ENCODE data around the gene TFPI.

The TFPI gene

DNA sequence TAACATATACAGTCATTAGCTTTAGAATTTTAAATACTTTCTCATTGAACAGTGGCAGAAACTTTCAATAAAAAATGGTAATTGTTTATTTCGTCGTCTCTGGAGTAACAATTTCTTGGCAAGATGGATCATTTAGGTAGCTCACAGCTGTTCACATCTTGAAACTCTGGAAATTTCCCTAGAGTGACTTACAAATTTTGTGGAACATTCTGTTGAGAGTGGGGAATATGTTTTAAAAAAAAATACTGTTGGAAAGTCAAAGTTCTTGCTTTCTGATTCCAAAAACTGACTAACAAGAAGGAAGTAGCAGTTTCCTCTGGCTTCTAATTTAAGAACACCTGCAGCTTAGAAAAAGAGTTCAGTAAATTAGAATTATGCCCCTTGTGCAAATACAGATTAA is 95.0 kb downstream of the TFPI start:
- DNase-seq (ENCODE audit: insufficient read length, low spot score), result no peak
- no peak for TF ChIP-seq POLR2A (IDR thresholded peaks at IDR 0.05; ENCODE audit: low read depth, low read length)
- FAIRE-seq, result no peak

DNA sequence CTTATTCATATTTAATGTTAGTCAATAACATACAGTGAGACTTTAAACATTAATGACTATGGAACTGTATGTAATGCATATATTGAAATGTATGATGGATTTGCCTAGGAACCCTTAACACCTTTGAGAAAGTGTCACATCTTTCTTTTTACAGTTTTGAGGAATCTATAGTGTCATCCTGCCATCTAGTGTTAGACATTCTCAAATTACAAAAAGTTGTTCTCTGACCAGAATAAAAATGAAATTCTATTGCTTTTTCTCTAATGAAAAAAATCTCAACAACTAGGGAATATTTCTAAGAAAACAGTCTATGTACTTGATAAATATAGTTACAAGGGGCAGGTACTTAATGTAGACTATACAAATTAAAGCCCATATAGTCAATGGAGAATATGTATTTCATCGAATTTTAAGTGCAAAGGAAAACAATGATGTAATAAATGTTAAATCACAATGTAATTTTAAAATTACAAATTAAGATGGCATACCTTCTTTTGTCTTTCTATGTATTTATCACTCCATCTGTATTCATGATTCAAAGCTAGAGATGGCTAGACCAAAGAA is 101.1 kb downstream of the TFPI start:
- no peak for TF ChIP-seq POLR2A (IDR thresholded peaks at IDR 0.05; ENCODE audit: low read depth, low read length)
- FAIRE-seq, result peak; percentile 94

DNA sequence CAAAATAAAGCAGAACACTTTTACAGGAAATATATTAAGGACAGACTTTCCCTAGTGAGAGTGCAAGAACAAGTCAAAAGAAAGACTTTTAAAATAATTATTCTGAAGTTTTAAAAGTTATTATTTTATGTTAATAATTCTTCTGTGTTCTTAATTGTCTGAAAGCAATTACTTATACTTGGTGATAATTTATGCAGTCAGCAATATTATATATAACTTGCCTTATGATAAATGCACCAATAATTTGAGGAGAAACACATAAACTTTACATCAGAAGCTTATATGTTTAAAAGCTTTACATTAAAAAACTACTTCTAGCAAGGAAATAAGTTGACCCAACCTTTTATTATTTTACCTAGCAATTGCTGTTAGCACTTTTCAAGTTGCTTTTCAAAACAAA is 102.7 kb downstream of the TFPI start:
- FAIRE-seq (no peak), DNase-seq (ENCODE audit: insufficient read length, low spot score) (no peak)
- no peak for TF ChIP-seq POLR2A (IDR thresholded peaks at IDR 0.05; ENCODE audit: low read depth, low read length)

More for the DNA sequence above, 101.1 kb downstream of the TFPI start:
- no peak for DNase-seq (ENCODE audit: insufficient read length, low spot score)

DNA sequence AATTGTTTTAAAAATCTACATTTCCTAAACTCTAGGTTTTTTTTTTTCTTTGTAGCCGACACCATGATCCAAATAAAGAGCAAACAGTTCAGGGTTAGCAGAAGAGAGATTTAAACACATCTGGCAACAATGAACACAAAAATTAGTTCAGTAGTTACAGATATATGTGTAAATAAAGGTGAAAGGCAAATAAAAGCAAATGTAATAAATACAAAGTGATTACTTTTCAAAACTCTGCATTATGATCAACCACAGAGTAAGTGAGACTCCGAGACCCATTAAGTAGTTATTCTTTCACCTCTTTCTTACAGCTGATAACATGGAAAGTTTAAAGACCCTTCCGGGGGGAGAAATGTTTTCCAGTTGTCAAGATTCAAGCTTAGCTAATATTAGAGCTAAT is 106.9 kb downstream of the TFPI start:
- TF ChIP-seq POLR2A (IDR thresholded peaks at IDR 0.05; ENCODE audit: low read depth, low read length), result no peak
- DNase-seq (ENCODE audit: insufficient read length, low spot score) (no peak), FAIRE-seq (no peak)

DNA sequence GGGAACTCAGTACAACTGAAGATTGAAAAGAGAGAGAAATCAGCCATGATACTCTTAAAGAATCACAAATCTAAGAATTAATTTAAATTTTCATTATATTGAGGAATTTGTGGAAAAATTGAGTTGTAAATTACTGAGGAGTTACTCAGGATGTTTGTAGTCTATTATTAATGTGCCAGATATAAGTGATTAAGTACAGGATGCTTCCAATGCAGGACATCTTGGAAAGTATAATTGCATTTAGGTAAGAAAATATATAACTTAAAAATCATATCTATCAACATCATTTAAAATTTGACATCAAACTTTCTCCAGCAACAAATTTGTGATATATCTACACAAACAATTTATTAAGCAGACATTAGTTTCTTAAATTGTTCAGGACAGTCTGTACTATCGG is 107.5 kb downstream of the TFPI start:
- DNase-seq (ENCODE audit: insufficient read length, low spot score), result no peak
- TF ChIP-seq POLR2A (IDR thresholded peaks at IDR 0.05; ENCODE audit: low read depth, low read length), result no peak
- no peak for FAIRE-seq

DNA sequence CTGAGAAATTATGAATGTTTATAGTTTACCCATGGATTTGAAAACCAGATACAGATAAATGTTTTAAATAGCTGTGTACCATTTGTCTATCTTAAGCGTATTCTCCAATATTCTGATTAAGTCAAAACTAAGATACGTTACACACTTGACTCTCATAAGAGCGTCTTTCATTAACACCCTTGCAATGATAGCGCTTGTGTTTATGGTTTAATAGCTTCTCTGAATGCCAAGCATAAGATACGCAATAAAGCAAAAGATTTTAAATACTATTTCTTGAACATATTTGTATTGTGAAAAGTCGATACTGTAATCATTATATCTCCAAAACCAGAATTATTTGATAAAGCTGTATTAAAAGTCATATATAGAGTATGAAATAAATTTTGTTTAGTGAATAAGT is 109.2 kb downstream of the TFPI start:
- FAIRE-seq (no peak), DNase-seq (ENCODE audit: insufficient read length, low spot score) (no peak)
- no peak for TF ChIP-seq POLR2A (IDR thresholded peaks at IDR 0.05; ENCODE audit: low read depth, low read length)

DNA sequence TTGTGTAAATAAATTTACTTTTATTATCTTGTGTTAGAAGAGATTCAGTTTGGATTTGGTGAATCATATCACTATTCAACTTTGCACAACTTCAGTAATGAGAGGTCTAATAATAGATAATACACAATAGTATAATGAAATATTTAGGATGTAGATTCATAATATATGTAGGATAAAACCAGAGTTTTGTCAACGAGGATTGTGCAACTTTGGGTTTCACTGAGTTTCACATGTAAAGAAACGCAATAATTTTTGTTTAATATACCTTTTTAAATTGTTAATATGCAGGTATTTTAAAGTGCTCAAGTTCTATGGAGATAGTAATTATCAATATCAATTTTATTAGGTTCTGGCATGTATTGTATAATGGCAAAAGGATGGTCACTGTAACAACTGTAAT is 111.5 kb downstream of the TFPI start:
- no peak for FAIRE-seq
- no peak for TF ChIP-seq POLR2A (IDR thresholded peaks at IDR 0.05; ENCODE audit: low read depth, low read length)
- no peak for DNase-seq (ENCODE audit: insufficient read length, low spot score)

DNA sequence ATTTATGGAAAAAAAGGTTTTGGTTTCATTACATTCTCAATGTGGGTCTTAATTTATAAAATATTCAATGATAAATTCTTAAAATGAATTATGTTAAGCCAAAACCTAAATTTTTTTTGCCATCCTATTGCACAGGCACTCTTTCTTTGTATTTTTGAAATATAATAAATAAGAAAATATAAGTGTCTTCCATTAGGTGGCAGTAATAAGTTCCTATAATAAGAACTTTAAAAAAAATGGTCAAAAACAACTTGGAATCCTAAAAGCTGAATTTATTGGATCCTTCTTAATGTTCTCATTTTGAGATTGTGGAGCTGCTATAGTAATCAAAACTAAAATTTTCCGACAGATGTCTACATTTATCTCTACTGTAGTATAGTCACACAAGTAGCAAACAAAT is 111.9 kb downstream of the TFPI start:
- DNase-seq (ENCODE audit: insufficient read length, low spot score) (no peak), FAIRE-seq (no peak)
- TF ChIP-seq POLR2A (IDR thresholded peaks at IDR 0.05; ENCODE audit: low read depth, low read length), result no peak

DNA sequence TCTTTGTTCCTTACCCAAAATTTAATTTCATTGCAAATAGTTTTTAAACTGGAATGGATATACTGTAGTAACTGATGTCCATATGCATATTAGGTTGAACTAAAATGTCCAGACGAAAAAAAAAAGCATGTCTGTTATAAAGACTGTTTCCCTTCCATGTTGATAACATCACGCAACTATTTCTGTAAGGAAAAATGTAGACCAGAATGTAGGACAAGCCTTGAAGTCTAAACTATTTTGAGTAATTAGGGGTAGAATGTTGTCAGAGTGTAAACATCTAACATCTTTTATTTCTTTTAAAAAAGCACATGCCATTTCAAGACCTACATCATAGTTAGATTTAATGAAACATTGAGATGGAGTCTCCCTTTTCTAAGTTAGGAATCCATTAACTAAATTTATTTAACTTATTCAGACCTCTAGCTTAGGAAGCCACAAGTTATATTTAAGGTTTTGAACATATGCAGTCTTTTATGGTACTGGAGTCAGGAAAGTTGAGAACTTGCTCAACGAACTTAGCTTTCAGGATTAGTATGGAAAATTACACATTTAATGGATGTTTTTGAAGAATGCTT is 114.0 kb downstream of the TFPI start:
- no peak for FAIRE-seq
- no peak for TF ChIP-seq POLR2A (IDR thresholded peaks at IDR 0.05; ENCODE audit: low read depth, low read length)
- DNase-seq (ENCODE audit: insufficient read length, low spot score), result no peak

DNA sequence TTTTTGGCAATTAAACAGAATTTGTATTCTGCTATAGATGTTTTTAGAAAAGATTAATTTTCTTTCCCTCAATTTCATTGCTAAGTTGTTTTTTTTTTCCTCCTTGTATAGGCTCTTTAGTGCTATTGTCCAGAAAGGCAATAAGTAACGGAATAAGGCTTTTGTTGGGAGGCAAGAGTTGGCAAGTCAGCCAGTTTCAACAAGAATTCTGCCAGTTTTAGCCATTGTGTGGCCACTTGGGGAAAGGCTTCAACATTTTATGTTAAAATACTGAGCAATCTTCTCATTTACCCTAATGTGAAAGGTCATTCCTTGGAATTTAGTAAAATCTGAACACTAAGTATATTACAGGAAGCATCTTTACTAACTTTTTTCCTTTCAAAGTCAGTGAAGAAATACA is 115.8 kb downstream of the TFPI start:
- no peak for DNase-seq (ENCODE audit: insufficient read length, low spot score)
- FAIRE-seq, result no peak
- TF ChIP-seq POLR2A (IDR thresholded peaks at IDR 0.05; ENCODE audit: low read depth, low read length), result no peak

DNA sequence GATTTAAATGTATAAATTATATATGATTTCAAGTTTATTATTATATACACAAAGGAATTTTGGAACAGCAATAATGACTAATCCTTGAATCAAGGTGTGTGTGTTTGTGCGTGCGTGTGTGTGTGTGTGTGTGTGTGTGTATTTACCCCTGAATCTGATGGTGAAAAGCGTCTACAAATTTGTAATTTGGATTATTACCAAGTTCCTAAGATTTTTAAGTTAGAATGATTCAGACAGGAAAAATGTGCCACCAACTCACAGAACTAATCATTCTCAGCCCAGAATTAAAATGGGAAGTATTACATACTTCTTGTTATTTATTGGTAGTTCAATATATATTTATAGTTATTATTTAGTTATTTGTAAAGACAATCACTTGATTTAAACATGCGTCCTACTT is 118.5 kb downstream of the TFPI start:
- DNase-seq (ENCODE audit: insufficient read length, low spot score) (no peak), FAIRE-seq (no peak)

DNA sequence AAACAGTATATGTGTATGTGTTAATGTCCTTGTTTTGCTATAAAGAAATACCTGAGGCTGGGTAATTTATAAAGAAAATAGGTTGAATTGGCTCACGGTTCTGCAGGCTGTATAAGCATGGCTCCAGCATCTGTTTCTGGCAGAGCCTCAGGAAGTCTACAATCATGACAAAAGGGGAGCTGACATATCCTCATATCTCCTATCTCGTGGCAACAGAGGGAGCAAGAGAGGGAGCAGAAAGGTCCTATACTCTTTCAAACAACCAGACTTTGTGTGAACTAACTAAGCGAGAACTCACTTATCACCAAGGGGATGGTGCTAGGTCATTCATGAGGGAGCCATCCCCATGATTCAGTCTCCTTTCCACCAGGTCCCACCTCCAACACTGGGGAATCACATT is 119.2 kb downstream of the TFPI start:
- TF ChIP-seq POLR2A (IDR thresholded peaks at IDR 0.05; ENCODE audit: low read depth, low read length), result no peak
- DNase-seq (ENCODE audit: insufficient read length, low spot score) (no peak), FAIRE-seq (no peak)

More for the DNA sequence above, 118.5 kb downstream of the TFPI start:
- TF ChIP-seq POLR2A (IDR thresholded peaks at IDR 0.05; ENCODE audit: low read depth, low read length), result no peak

DNA sequence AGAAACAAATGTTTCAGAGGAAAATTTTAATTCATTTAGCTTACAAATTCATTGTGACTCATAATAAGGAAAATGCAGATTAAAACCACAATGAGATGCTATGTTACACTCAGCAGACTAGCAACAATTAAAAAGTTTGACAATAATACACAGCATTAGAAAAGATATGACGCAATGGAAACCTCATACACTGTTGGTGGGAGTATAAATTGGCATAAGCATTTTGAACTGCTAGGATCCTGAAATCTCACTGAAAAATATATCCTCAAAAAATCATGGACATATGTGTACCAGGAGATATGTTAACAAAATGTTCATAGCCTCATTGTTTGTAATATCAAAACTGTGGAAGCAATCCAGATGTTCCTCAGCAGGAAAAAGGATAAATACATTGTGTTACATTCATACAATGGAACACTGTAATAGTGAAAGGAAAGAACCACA is 119.9 kb downstream of the TFPI start:
- DNase-seq (ENCODE audit: insufficient read length, low spot score) (no peak), FAIRE-seq (no peak)
- TF ChIP-seq POLR2A (IDR thresholded peaks at IDR 0.05; ENCODE audit: low read depth, low read length), result no peak

DNA sequence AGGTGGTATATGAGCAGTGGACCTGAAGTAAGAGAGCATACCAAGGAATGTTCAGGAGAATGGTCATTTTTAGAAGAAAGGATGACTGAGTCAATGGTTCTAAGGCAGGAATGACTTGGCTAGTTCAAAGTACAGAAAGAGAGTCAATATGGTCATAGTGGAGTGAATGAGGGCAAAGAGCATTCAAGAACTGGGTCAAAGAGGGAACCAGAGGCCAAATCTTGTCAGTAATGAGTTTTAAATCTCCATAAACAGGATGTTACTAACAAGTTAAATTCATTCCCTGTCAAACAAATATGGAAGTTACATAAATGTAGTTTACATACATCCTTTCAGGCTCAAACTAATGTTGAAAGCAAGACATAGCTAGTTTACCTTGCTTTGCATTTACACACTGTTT is 122.3 kb downstream of the TFPI start:
- FAIRE-seq (peak; percentile 41), DNase-seq (ENCODE audit: insufficient read length, low spot score) (no peak)
- TF ChIP-seq POLR2A (IDR thresholded peaks at IDR 0.05; ENCODE audit: low read depth, low read length), result no peak

DNA sequence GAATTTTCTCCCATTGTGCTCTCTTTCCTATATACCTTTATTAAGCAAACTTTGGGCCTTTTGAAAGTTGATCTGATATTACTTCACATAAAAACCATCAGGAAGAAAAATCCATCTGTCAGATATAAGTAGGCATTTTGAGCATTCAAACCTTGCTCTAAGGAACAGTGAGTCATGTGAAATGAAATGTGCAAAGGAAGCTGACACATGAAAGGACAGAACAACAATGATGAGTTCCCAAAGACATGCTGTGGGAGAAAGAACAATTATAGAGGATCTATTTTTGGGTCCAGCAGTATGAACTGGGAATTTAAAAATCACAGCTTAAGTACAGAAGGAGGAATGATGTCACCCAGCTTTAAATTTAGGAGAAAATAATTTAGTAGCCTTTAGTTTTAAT is 124.2 kb downstream of the TFPI start:
- FAIRE-seq (peak; percentile 98), DNase-seq (ENCODE audit: insufficient read length, low spot score) (peak; percentile 5)
- TF ChIP-seq POLR2A (IDR thresholded peaks at IDR 0.05; ENCODE audit: low read depth, low read length), result no peak

DNA sequence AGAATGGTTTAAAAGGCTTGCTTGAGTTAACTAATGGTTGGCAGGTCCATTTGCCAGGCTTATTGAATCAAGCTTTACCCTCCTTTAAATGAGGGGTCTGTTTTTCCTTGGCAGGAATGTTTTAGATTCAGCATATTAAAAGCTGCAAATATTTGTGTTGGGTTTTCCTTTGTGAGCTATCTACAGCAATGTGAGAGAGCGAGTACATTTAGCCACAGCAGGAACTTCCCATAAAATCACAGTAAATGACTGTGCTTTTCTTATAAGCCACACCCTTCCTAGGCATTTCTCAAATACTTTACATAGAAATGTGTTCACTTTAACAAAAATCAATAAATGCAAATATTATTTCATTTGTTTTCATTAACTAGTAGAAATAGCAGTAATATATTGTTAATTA is 130.1 kb downstream of the TFPI start:
- no peak for DNase-seq (ENCODE audit: insufficient read length, low spot score)
- no peak for FAIRE-seq
- no peak for TF ChIP-seq POLR2A (IDR thresholded peaks at IDR 0.05; ENCODE audit: low read depth, low read length)
